ENCODE results near the gene SRRD. TPM values are rescaled to one million over a fixed set of nuclear protein-coding genes. Genes with fewer than 3 reads are reported as not detected.
"Not testable (repeated sequence)": the region's sequence is repeated elsewhere in the genome, so short reads cannot be mapped to it uniquely, and the experiment has no call there.

Gene SRRD
- total RNA-seq (10 to 100 TPM; 17.4 to 23.3 (median 21.8) TPM), total RNA-seq (24.4 to 57.6 (median 39.1) reads per million in 29 experiments)
- total RNA-seq (2013) = 17.3 TPM

GRCh38 chr22:26483439-26484359 lies at the start of gene SRRD, which contains the start of gene HPS4:
TSS of gene SRRD (plus strand) at chr22:26483877. CDS start at chr22:26483891, 14 bp downstream.
TSS of gene HPS4 (minus strand) at chr22:26483783. CDS start at chr22:26481762, 2,021 bp downstream.
- POLR2A ChIA-PET = interaction anchor here (0.5 to 1.7 kb wide), 8 partner anchors 12 to 189 kb away, joined by 3 to 8 read pairs (median 4); no protein-coding TSS in a partner anchor
- peak within 1 kb of the TSS; percentile 93 to 95 for H3K27ac Mint-ChIP-seq
- H3K36me3 Mint-ChIP-seq = peaks cover 28% of the 10 kb centered on the region
- peak within 1 kb of the TSS; percentile 83 to 93 for H3K4me3 ChIP-seq (ENCODE audit: control insufficient read depth in 1 of 2, extremely low read depth in 1 of 2, low read length in 1 of 2)
- peak; percentile 86 to 96 (median 91) for DNase-seq
- H3K9me3 ChIP-seq = no peaks in the 10 kb centered on the region
- H3K9me3 Mint-ChIP-seq = no peaks in the 10 kb centered on the region
- peaks cover 0 to 19% of the 10 kb centered on the region in 2 donors for H3K36me3 ChIP-seq (ENCODE audit: control insufficient read depth in 2 of 2, extremely low read depth in 1 of 2, insufficient read depth in 1 of 2, low read length in 1 of 2)
- H3K27me3 Mint-ChIP-seq = no peaks in the 10 kb centered on the region
- WGBS (ENCODE audit: insufficient coverage) = under 1% methylated on average over 83 of the region's 85 CpGs
- peaks cover 70 to 76% (median 71%) of the 10 kb centered on the region in 3 donors for H3K4me1 Mint-ChIP-seq
- peak; percentile 82 to 86 (median 84) for ATAC-seq (replicated peaks in 1 of 4)
- H3K4me3 Mint-ChIP-seq = peak within 1 kb of the TSS; percentile 89 to 90 (median 89)
- H3K27ac ChIP-seq (ENCODE audit: low read length) = peak within 1 kb of the TSS; percentile 93
- H3K27me3 ChIP-seq (replicated peaks in 1 of 2; ENCODE audit: control insufficient read depth in 2 of 2, extremely low read depth in 1 of 2, insufficient read depth in 2 of 2, low read length in 1 of 2) = no peaks in the 10 kb centered on the region
- CTCF ChIA-PET = interaction anchor here (0.7 to 2.6 kb wide), 11 partner anchors 17 to 1436 kb away, joined by 3 to 15 read pairs (median 4); partner anchors contain the start of genes PITPNB (in 1 of the 2) and TFIP11 (in 1 of the 2)
- H3K4me1 ChIP-seq (ENCODE audit: control insufficient read depth in 1 of 2, extremely low read depth in 1 of 2, insufficient read depth in 2 of 2, low read length in 2 of 2) = peaks cover 27 to 47% of the 10 kb centered on the region in 2 experiments

GRCh38 chr22:26435327-26436093 lies 48.2 kb upstream of the SRRD start:
- H3K27me3 Mint-ChIP-seq = no peaks in the 10 kb centered on the region
- no peak overlapping the region for H3K27ac Mint-ChIP-seq
- no peaks in the 10 kb centered on the region for H3K27me3 ChIP-seq (replicated peaks in 1 of 2; ENCODE audit: control insufficient read depth in 2 of 2, extremely low read depth in 1 of 2, insufficient read depth in 2 of 2, low read length in 1 of 2)
- H3K4me3 ChIP-seq (ENCODE audit: control insufficient read depth in 1 of 2, extremely low read depth in 1 of 2, low read length in 1 of 2) = no peak overlapping the region
- no peak overlapping the region for H3K4me3 Mint-ChIP-seq
- ChIA-PET POLR2A (no interaction called here), CTCF (no interaction called here)
- DNase-seq (no peak), ATAC-seq (replicated peaks in 1 of 4) (no peak)
- no peak overlapping the region for H3K27ac ChIP-seq (ENCODE audit: low read length)
- H3K4me1 Mint-ChIP-seq = peaks cover 26 to 40% (median 38%) of the 10 kb centered on the region in 3 donors
- H3K4me1 ChIP-seq (ENCODE audit: control insufficient read depth in 1 of 2, extremely low read depth in 1 of 2, insufficient read depth in 2 of 2, low read length in 2 of 2) = peaks cover 0 to 12% of the 10 kb centered on the region in 2 experiments
- H3K9me3 Mint-ChIP-seq = no peaks in the 10 kb centered on the region
- H3K36me3 Mint-ChIP-seq = peaks cover 21% of the 10 kb centered on the region
- peaks cover 0 to 20% of the 10 kb centered on the region in 2 donors for H3K36me3 ChIP-seq (ENCODE audit: control insufficient read depth in 2 of 2, extremely low read depth in 1 of 2, insufficient read depth in 1 of 2, low read length in 1 of 2)
- 86% methylated on average over 5 of the region's 11 CpGs for WGBS (ENCODE audit: insufficient coverage)
- H3K9me3 ChIP-seq = no peaks in the 10 kb centered on the region

- no peak for ATAC-seq (replicated peaks in 1 of 4)
- peaks cover 0 to 10% of the 10 kb centered on the region in 2 experiments for H3K4me1 ChIP-seq (ENCODE audit: control insufficient read depth in 1 of 2, extremely low read depth in 1 of 2, insufficient read depth in 2 of 2, low read length in 2 of 2)
- H3K4me3 Mint-ChIP-seq = no peak overlapping the region
- 88% methylated on average over 6 of the region's 11 CpGs for WGBS (ENCODE audit: insufficient coverage)
- H3K36me3 ChIP-seq (ENCODE audit: control insufficient read depth in 2 of 2, extremely low read depth in 1 of 2, insufficient read depth in 1 of 2, low read length in 1 of 2) = peaks cover 0 to 20% of the 10 kb centered on the region in 2 donors
- peaks cover 21% of the 10 kb centered on the region for H3K36me3 Mint-ChIP-seq
- no peak for DNase-seq
- no peak overlapping the region for H3K27ac ChIP-seq (ENCODE audit: low read length)
- no peak overlapping the region for H3K27ac Mint-ChIP-seq
- CTCF ChIA-PET = no interaction called here
- no peak overlapping the region for H3K4me3 ChIP-seq (ENCODE audit: control insufficient read depth in 1 of 2, extremely low read depth in 1 of 2, low read length in 1 of 2)
- H3K9me3 ChIP-seq = no peaks in the 10 kb centered on the region
- H3K27me3 ChIP-seq (replicated peaks in 1 of 2; ENCODE audit: control insufficient read depth in 2 of 2, extremely low read depth in 1 of 2, insufficient read depth in 2 of 2, low read length in 1 of 2) = no peaks in the 10 kb centered on the region
- H3K27me3 Mint-ChIP-seq = no peaks in the 10 kb centered on the region
- POLR2A ChIA-PET = no interaction called here
- H3K9me3 Mint-ChIP-seq = no peaks in the 10 kb centered on the region
- H3K4me1 Mint-ChIP-seq = peaks cover 19 to 31% (median 25%) of the 10 kb centered on the region in 3 donors
Observed at GRCh38 chr22:26436903-26437515, 46.7 kb upstream of the SRRD start.

- no peaks in the 10 kb centered on the region for H3K9me3 Mint-ChIP-seq
- Histone ChIP-seq H3K4me3 (ENCODE audit: control insufficient read depth in 1 of 2, extremely low read depth in 1 of 2, low read length in 1 of 2) (no peak overlapping the region), H3K9me3 (no peaks in the 10 kb centered on the region), H3K36me3 (ENCODE audit: control insufficient read depth in 2 of 2, extremely low read depth in 1 of 2, insufficient read depth in 1 of 2, low read length in 1 of 2) (peaks cover 0 to 20% of the 10 kb centered on the region in 2 donors), H3K27ac (ENCODE audit: low read length) (no peak overlapping the region), H3K4me1 (ENCODE audit: control insufficient read depth in 1 of 2, extremely low read depth in 1 of 2, insufficient read depth in 2 of 2, low read length in 2 of 2) (peaks cover 0 to 10% of the 10 kb centered on the region in 2 experiments), H3K27me3 (replicated peaks in 1 of 2; ENCODE audit: control insufficient read depth in 2 of 2, extremely low read depth in 1 of 2, insufficient read depth in 2 of 2, low read length in 1 of 2) (no peaks in the 10 kb centered on the region)
- H3K27ac Mint-ChIP-seq = no peak overlapping the region
- H3K27me3 Mint-ChIP-seq = no peaks in the 10 kb centered on the region
- peaks cover 21% of the 10 kb centered on the region for H3K36me3 Mint-ChIP-seq
- DNase-seq = no peak
- WGBS (ENCODE audit: insufficient coverage) = 93% methylated on average over 7 of the region's 14 CpGs
- no peak overlapping the region for H3K4me3 Mint-ChIP-seq
- POLR2A ChIA-PET = no interaction called here
- ATAC-seq (replicated peaks in 1 of 4) = no peak
- CTCF ChIA-PET = no interaction called here
- peaks cover 19 to 31% (median 22%) of the 10 kb centered on the region in 3 donors for H3K4me1 Mint-ChIP-seq
Observed at GRCh38 chr22:26437694-26438392, 45.8 kb upstream of the SRRD start.

GRCh38 chr22:26438776-26439175 lies 44.9 kb upstream of the SRRD start:
- H3K27me3 ChIP-seq (replicated peaks in 1 of 2; ENCODE audit: control insufficient read depth in 2 of 2, extremely low read depth in 1 of 2, insufficient read depth in 2 of 2, low read length in 1 of 2); DNase-seq; H3K9me3 Mint-ChIP-seq; H3K27ac ChIP-seq (ENCODE audit: low read length); H3K27ac Mint-ChIP-seq; H3K27me3 Mint-ChIP-seq; ATAC-seq (replicated peaks in 1 of 4); H3K9me3 ChIP-seq; H3K4me3 ChIP-seq (ENCODE audit: control insufficient read depth in 1 of 2, extremely low read depth in 1 of 2, low read length in 1 of 2); H3K4me1 ChIP-seq (ENCODE audit: control insufficient read depth in 1 of 2, extremely low read depth in 1 of 2, insufficient read depth in 2 of 2, low read length in 2 of 2); POLR2A ChIA-PET; H3K4me3 Mint-ChIP-seq; CTCF ChIA-PET: not testable (repeated sequence)
- WGBS (ENCODE audit: insufficient coverage) = 100% methylated on average over 1 of the region's 3 CpGs
- Mint-ChIP-seq H3K4me1 (peaks cover 19 to 31% (median 22%) of the 10 kb centered on the region in 3 donors), H3K36me3 (peaks cover 18% of the 10 kb centered on the region)
- H3K36me3 ChIP-seq (ENCODE audit: control insufficient read depth in 2 of 2, extremely low read depth in 1 of 2, insufficient read depth in 1 of 2, low read length in 1 of 2) = peaks cover 0 to 17% of the 10 kb centered on the region in 2 donors

All from T-cell (primary cell).